AG09319 (cell line): Measurements from ENCODE around the gene DYNC2I2.
"Not testable (repeated sequence)": the region's sequence is repeated elsewhere in the genome, so short reads cannot be mapped to it uniquely, and the experiment has no call there.

Experiments used
- DNase-seq: peaks from one replicate; pipeline ENCODE4 v3.0.0-alpha.2; 2010; ENCODE audit warnings: low read depth; ENCODE audit errors: extremely low read depth
- CTCF ChIP-seq: IDR thresholded peaks from 2 replicates; pipeline ENCODE4 v1.5.1; 2011; ENCODE audit warnings: low read depth, mild to moderate bottlenecking, inconsistent platforms, low read length, moderate library complexity

Gene DYNC2I2

GRCh38 chr9:128588581-128589233 is 67.9 kb downstream of the DYNC2I2 start:
- no peak for DNase-seq
- TF ChIP-seq CTCF = no peak

DNA sequence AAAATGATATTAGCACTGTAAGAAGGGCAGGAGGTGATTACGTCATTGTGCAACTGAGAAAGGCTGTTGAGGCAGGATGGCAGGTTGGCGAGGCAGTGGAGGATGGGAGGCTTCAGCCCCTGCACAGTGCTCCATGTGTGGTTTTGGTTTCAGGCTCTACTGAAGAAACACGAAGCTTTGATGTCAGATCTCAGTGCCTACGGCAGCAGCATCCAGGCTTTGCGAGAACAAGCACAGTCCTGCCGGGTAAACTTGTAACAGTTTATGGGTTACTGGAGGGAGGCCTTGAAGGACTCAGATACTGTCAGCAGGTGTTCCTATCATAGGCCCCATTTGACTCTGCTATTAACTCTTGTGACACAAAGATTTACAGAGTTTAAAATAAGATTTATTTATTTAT is 69.2 kb downstream of the DYNC2I2 start:
- DNase-seq = no peak
- no peak for TF ChIP-seq CTCF

- not testable (repeated sequence) for DNase-seq
These were observed 69.7 kb downstream of the DYNC2I2 start for GRCh38 chr9:128586934-128587333.

GRCh38 chr9:128585155-128585554 is 71.5 kb downstream of the DYNC2I2 start:
- DNase-seq = not testable (repeated sequence)
